Astrocyte (in vitro differentiated cells and primary cell): ENCODE results near the gene SEMA6A. TPM values are rescaled to one million over a fixed set of nuclear protein-coding genes. Genes with fewer than 3 reads are reported as not detected.

Experiments used
- DNase-seq: peaks from one replicate; pipeline ENCODE4 v3.0.0-alpha.2; 2010; ENCODE audit warnings: low read depth
- FAIRE-seq: peaks from 2 replicates; lab custom pipeline; 2011; peaks lifted over from hg19 to GRCh38; lab: Jason Lieb, UNC
- H2AFZ ChIP-seq: 2 replicates; pipeline ENCODE4 v1.6.0; 2012; ENCODE audit warnings: low read depth, low read length, inconsistent platforms
- H3K27ac ChIP-seq: 2 replicates; pipeline ENCODE4 v1.5.1; 2011; ENCODE audit warnings: low read depth, low read length, inconsistent platforms
- H3K27me3 ChIP-seq: 2 replicates; pipeline ENCODE4 v1.6.0; 2011; ENCODE audit warnings: low read length, inconsistent platforms; ENCODE audit not compliant: insufficient read depth
- H3K36me3 ChIP-seq: 2 replicates; pipeline ENCODE4 v1.5.1; 2011; ENCODE audit warnings: low read length, inconsistent platforms; ENCODE audit not compliant: insufficient read depth
- H3K4me1 ChIP-seq: 2 replicates; pipeline ENCODE4 v1.5.1; 2011; ENCODE audit warnings: low read length, inconsistent platforms; ENCODE audit not compliant: insufficient read depth
- H3K4me2 ChIP-seq: 2 replicates; pipeline ENCODE4 v1.6.0; 2012; ENCODE audit warnings: low read length, inconsistent platforms
- H3K4me3 ChIP-seq: 2 replicates; pipeline ENCODE4 v1.5.1; 2011; ENCODE audit warnings: low read depth, mild to moderate bottlenecking, low read length, inconsistent platforms; ENCODE audit not compliant: insufficient read depth
- H3K79me2 ChIP-seq: 2 replicates; pipeline ENCODE4 v1.6.0; 2012; ENCODE audit warnings: mild to moderate bottlenecking, low read length, inconsistent platforms; ENCODE audit not compliant: insufficient read depth
- H3K9ac ChIP-seq: 2 replicates; pipeline ENCODE4 v1.6.0; 2012; ENCODE audit warnings: mild to moderate bottlenecking, low read length, inconsistent platforms
- H3K9me3 ChIP-seq: 2 replicates; pipeline ENCODE4 v1.5.1; 2012; ENCODE audit warnings: low read depth, mild to moderate bottlenecking, low read length, inconsistent platforms; ENCODE audit not compliant: insufficient read depth
- H4K20me1 ChIP-seq: 2 replicates; pipeline ENCODE4 v1.6.0; 2012; ENCODE audit warnings: low read length, inconsistent platforms; ENCODE audit not compliant: insufficient read depth
- H3K27ac Mint-ChIP-seq: one replicate; pipeline ENCODE4 v1.8.0; 2021; ENCODE audit warnings: mild to moderate bottlenecking, mixed read lengths; ENCODE audit not compliant: unreplicated experiment
- H3K27me3 Mint-ChIP-seq: one replicate; pipeline ENCODE4 v1.8.0; 2021; ENCODE audit warnings: low read depth, mixed read lengths; ENCODE audit not compliant: unreplicated experiment
- H3K36me3 Mint-ChIP-seq: one replicate; pipeline ENCODE4 v1.8.0; 2021; ENCODE audit warnings: low read depth, mixed read lengths; ENCODE audit not compliant: unreplicated experiment
- H3K4me1 Mint-ChIP-seq: one replicate; pipeline ENCODE4 v1.8.0; 2021; ENCODE audit warnings: low read depth, mixed read lengths; ENCODE audit not compliant: unreplicated experiment
- H3K4me3 Mint-ChIP-seq: one replicate; pipeline ENCODE4 v1.8.0; 2021; ENCODE audit warnings: mild to moderate bottlenecking, moderate library complexity, mixed read lengths; ENCODE audit not compliant: unreplicated experiment
- H3K9me3 Mint-ChIP-seq: one replicate; pipeline ENCODE4 v1.8.0; 2021; ENCODE audit warnings: mild to moderate bottlenecking, mixed read lengths; ENCODE audit not compliant: unreplicated experiment
- CTCF ChIP-seq: IDR thresholded peaks from 2 replicates; pipeline ENCODE4 v1.5.1; 2011; ENCODE audit warnings: low read depth, mild to moderate bottlenecking, inconsistent platforms, low read length, moderate library complexity; ENCODE audit not compliant: insufficient read depth
- EZH2 ChIP-seq: IDR thresholded peaks from 2 replicates; pipeline ENCODE4 v1.6.1; 2012; ENCODE audit warnings: mild to moderate bottlenecking, low read length, inconsistent platforms; ENCODE audit not compliant: insufficient read depth
- total RNA-seq: library from RNA; stranded (reverse); gene quantifications from 2 replicates; pipeline ENCODE4 v1.2.1, GENCODE V29; 2021

SEMA6A gene
- total RNA-seq, 1 donor from 2014 or later = 34.2 TPM

- Mint-ChIP-seq H3K36me3 (no peaks in the 10 kb centered on the region), H3K27ac (no peak overlapping the region), H3K4me3 (no peak overlapping the region), H3K9me3 (peaks cover 1% of the 10 kb centered on the region), H3K4me1 (peaks cover under 1% of the 10 kb centered on the region), H3K27me3 (peaks cover 3% of the 10 kb centered on the region)
- Histone ChIP-seq H4K20me1 (no peaks in the 10 kb centered on the region), H3K27me3 (no peaks in the 10 kb centered on the region), H3K36me3 (no peaks in the 10 kb centered on the region), H3K79me2 (no peaks in the 10 kb centered on the region), H3K4me3 (no peak overlapping the region), H2AFZ (no peak overlapping the region), H3K9me3 (no peaks in the 10 kb centered on the region), H3K9ac (no peak overlapping the region), H3K4me1 (peaks cover 2% of the 10 kb centered on the region), H3K4me2 (no peak overlapping the region), H3K27ac (no peak overlapping the region)
- no peak for DNase-seq
- TF ChIP-seq EZH2 (no peak), CTCF (no peak)
- no peak for FAIRE-seq
Observed at GRCh38 chr5:116595498-116595897, 20.9 kb upstream of the SEMA6A start.

GRCh38 chr5:116593340-116593739, 18.7 kb upstream of the SEMA6A start:
- Mint-ChIP-seq H3K4me1 (no peaks in the 10 kb centered on the region), H3K27ac (no peak overlapping the region), H3K36me3 (no peaks in the 10 kb centered on the region), H3K9me3 (peaks cover 1% of the 10 kb centered on the region), H3K27me3 (peaks cover 3% of the 10 kb centered on the region), H3K4me3 (no peak overlapping the region)
- no peaks in the 10 kb centered on the region for H3K27me3 ChIP-seq
- H3K36me3 ChIP-seq = no peaks in the 10 kb centered on the region
- H3K9ac ChIP-seq = no peak overlapping the region
- no peaks in the 10 kb centered on the region for H3K79me2 ChIP-seq
- DNase-seq (no peak), FAIRE-seq (no peak)
- H3K4me2 ChIP-seq = no peak overlapping the region
- no peak overlapping the region for H3K4me3 ChIP-seq
- H3K27ac ChIP-seq = no peak overlapping the region
- TF ChIP-seq EZH2 = no peak
- no peak for TF ChIP-seq CTCF
- no peaks in the 10 kb centered on the region for H3K4me1 ChIP-seq
- no peaks in the 10 kb centered on the region for H4K20me1 ChIP-seq
- no peaks in the 10 kb centered on the region for H3K9me3 ChIP-seq
- H2AFZ ChIP-seq = no peak overlapping the region

GRCh38 chr5:116585227-116585626, 10.6 kb upstream of the SEMA6A start:
- no peak overlapping the region for H3K4me3 ChIP-seq
- DNase-seq (no peak), FAIRE-seq (no peak)
- no peak overlapping the region for H3K9ac ChIP-seq
- H3K9me3 ChIP-seq = no peaks in the 10 kb centered on the region
- peaks cover 1% of the 10 kb centered on the region for H3K36me3 Mint-ChIP-seq
- H3K36me3 ChIP-seq = no peaks in the 10 kb centered on the region
- no peak overlapping the region for H3K4me2 ChIP-seq
- H3K4me1 Mint-ChIP-seq = peaks cover 3% of the 10 kb centered on the region
- H3K27me3 ChIP-seq = no peaks in the 10 kb centered on the region
- H3K9me3 Mint-ChIP-seq = no peaks in the 10 kb centered on the region
- no peak for TF ChIP-seq CTCF
- TF ChIP-seq EZH2 = no peak
- no peaks in the 10 kb centered on the region for H3K27me3 Mint-ChIP-seq
- no peak overlapping the region for H3K27ac ChIP-seq
- H3K4me3 Mint-ChIP-seq = no peak overlapping the region
- H3K27ac Mint-ChIP-seq = no peak overlapping the region
- no peaks in the 10 kb centered on the region for H3K79me2 ChIP-seq
- no peak overlapping the region for H2AFZ ChIP-seq
- H3K4me1 ChIP-seq = peaks cover 4% of the 10 kb centered on the region
- no peaks in the 10 kb centered on the region for H4K20me1 ChIP-seq
